ENCODE results near the gene SRGN. TPM values are rescaled to one million over a fixed set of nuclear protein-coding genes. Genes with fewer than 3 reads are reported as not detected.

The SRGN gene
- polyA plus RNA-seq, 3 donors = 14.4 to 26.8 (median 20.1) TPM

- DNase-seq (ENCODE audit: extremely low read depth in 1 of 11, low read depth in 9 of 11, low spot score in 4 of 11) = no peak
Observed at GRCh38 chr10:69056129-69056528, 31.8 kb upstream of the SRGN start.

- no peak for DNase-seq (ENCODE audit: extremely low read depth in 1 of 11, low read depth in 9 of 11, low spot score in 4 of 11)
Observed at GRCh38 chr10:69056536-69057260, 31.2 kb upstream of the SRGN start.

GRCh38 chr10:69057261-69057950 lies 30.5 kb upstream of the SRGN start:
- DNase-seq (ENCODE audit: extremely low read depth in 1 of 11, low read depth in 9 of 11, low spot score in 4 of 11) = no peak

GRCh38 chr10:69057951-69058297 lies 30.0 kb upstream of the SRGN start:
- no peak for DNase-seq (ENCODE audit: extremely low read depth in 1 of 11, low read depth in 9 of 11, low spot score in 4 of 11)

GRCh38 chr10:69060127-69060798 lies 27.6 kb upstream of the SRGN start:
- no peak for DNase-seq (ENCODE audit: extremely low read depth in 1 of 11, low read depth in 9 of 11, low spot score in 4 of 11)

- DNase-seq (ENCODE audit: extremely low read depth in 1 of 11, low read depth in 9 of 11, low spot score in 4 of 11) = peak; percentile 20 to 63 (median 30)
Observed at GRCh38 chr10:69061305-69062161, 26.4 kb upstream of the SRGN start.

GRCh38 chr10:69062901-69063300 lies 25.0 kb upstream of the SRGN start:
- no peak for DNase-seq (ENCODE audit: extremely low read depth in 1 of 11, low read depth in 9 of 11, low spot score in 4 of 11)

- DNase-seq (ENCODE audit: extremely low read depth in 1 of 11, low read depth in 9 of 11, low spot score in 4 of 11) = no peak
Observed at GRCh38 chr10:69064762-69065328, 23.1 kb upstream of the SRGN start.

GRCh38 chr10:69065406-69066361 lies 22.2 kb upstream of the SRGN start:
- no peak for DNase-seq (ENCODE audit: extremely low read depth in 1 of 11, low read depth in 9 of 11, low spot score in 4 of 11)

GRCh38 chr10:69067189-69067588 lies 20.7 kb upstream of the SRGN start:
- no peak for DNase-seq (ENCODE audit: extremely low read depth in 1 of 11, low read depth in 9 of 11, low spot score in 4 of 11)

GRCh38 chr10:69068549-69068948 lies 19.4 kb upstream of the SRGN start:
- DNase-seq (ENCODE audit: extremely low read depth in 1 of 11, low read depth in 9 of 11, low spot score in 4 of 11) = no peak

- no peak for DNase-seq (ENCODE audit: extremely low read depth in 1 of 11, low read depth in 9 of 11, low spot score in 4 of 11)
Observed at GRCh38 chr10:69069090-69070042, 18.5 kb upstream of the SRGN start.

- no peak for DNase-seq (ENCODE audit: extremely low read depth in 1 of 11, low read depth in 9 of 11, low spot score in 4 of 11)
Observed at GRCh38 chr10:69070951-69071350, 17.0 kb upstream of the SRGN start.

- no peak for DNase-seq (ENCODE audit: extremely low read depth in 1 of 11, low read depth in 9 of 11, low spot score in 4 of 11)
Observed at GRCh38 chr10:69071610-69072009, 16.3 kb upstream of the SRGN start.

- DNase-seq (ENCODE audit: extremely low read depth in 1 of 11, low read depth in 9 of 11, low spot score in 4 of 11) = no peak
Observed at GRCh38 chr10:69073026-69073425, 14.9 kb upstream of the SRGN start.

GRCh38 chr10:69073736-69074364 lies 14.1 kb upstream of the SRGN start:
- DNase-seq (ENCODE audit: extremely low read depth in 1 of 11, low read depth in 9 of 11, low spot score in 4 of 11) = no peak
